ENCODE measurements around the gene CELF4. TPM values are rescaled to one million over a fixed set of nuclear protein-coding genes. Genes with fewer than 3 reads are reported as not detected.

CELF4 gene
- total and polyA plus RNA-seq, 2 of the 4 experiments (the other 2 are of a cell fraction), result not detected

GRCh38 chr18:37309059-37309458, 256.5 kb downstream of the CELF4 start:
- Histone ChIP-seq H3K23ac (ENCODE audit: low read depth, low read length) (no peak overlapping the region), H4K5ac (ENCODE audit: low read depth, low read length) (no peak overlapping the region), H3K4ac (ENCODE audit: low read depth, low read length) (no peak overlapping the region), H2BK120ac (ENCODE audit: low read depth, low read length) (no peak overlapping the region), H3K36me3 (ENCODE audit: control insufficient read depth, insufficient read depth, low read length) (no peaks in the 10 kb centered on the region), H3K4me3 (ENCODE audit: insufficient read depth, low read depth, low read length) (no peak overlapping the region), H3K4me1 (ENCODE audit: control insufficient read depth, insufficient read depth, low read length) (no peaks in the 10 kb centered on the region), H3K4me2 (ENCODE audit: low read depth, low read length) (no peak overlapping the region), H4K91ac (ENCODE audit: insufficient read depth, low read depth, low read length) (no peak overlapping the region), H3K27me3 (ENCODE audit: control insufficient read depth, insufficient read depth, low read length) (peaks cover 8% of the 10 kb centered on the region; the same call in 1 of the 2 replicates), H3K56ac (ENCODE audit: extremely low read depth, insufficient read depth, low read length) (no peak overlapping the region), H2BK5ac (ENCODE audit: low read depth, low read length, poor library complexity, severe bottlenecking) (no peak overlapping the region), H3K14ac (replicated peaks; ENCODE audit: low read depth, low read length) (no peak overlapping the region), H2AK9ac (replicated peaks; ENCODE audit: low read depth, low read length, poor library complexity) (no peak overlapping the region), H2AK5ac (ENCODE audit: low read depth, low read length) (no peak overlapping the region), H4K20me1 (ENCODE audit: insufficient read depth, low read length) (no peaks in the 10 kb centered on the region), H3K79me1 (ENCODE audit: low read depth in 1 of 2, low read length in 2 of 2) (no peaks in the 10 kb centered on the region), H3K18ac (ENCODE audit: low read depth, low read length) (no peak overlapping the region), H3K9ac (ENCODE audit: low read depth, low read length) (no peak overlapping the region), H3K27ac (ENCODE audit: insufficient read depth, low read length) (no peak overlapping the region), H3K9me3 (ENCODE audit: control insufficient read depth, insufficient read depth, low read length) (no peaks in the 10 kb centered on the region), H2BK20ac (ENCODE audit: low read depth, low read length) (no peak overlapping the region), H2BK15ac (ENCODE audit: low read depth, low read length) (no peak overlapping the region), H3K9me1 (ENCODE audit: insufficient read depth, low read length) (no peaks in the 10 kb centered on the region), H4K8ac (ENCODE audit: low read depth in 2 of 2, low read length in 2 of 2) (no peak overlapping the region), H2AFZ (replicated peaks; ENCODE audit: low read length, poor library complexity) (no peak overlapping the region)
- POLR2A ChIA-PET (ENCODE audit: unreplicated experiment), result no interaction called here
- no TSS peak for BruUV-seq (replicated peaks)
- in situ Hi-C loops (cut with MboI; ENCODE audit: low sequenced_read_pairs), result no loop called here
- no CpG with 5 or more reads among the region's 1 CpG for WGBS, 2 experiments (ENCODE audit: extremely low coverage in 2 of 2, insufficient read length in 1 of 2)
- intact Hi-C loops (cut with micrococcal nuclease), result no loop called here
- dilution Hi-C loops (cut with HindIII; ENCODE audit: low sequenced_read_pairs, unreplicated experiment), result no loop called here
- no peak for ATAC-seq (ENCODE audit: low read depth)
- TF ChIP-seq NFE2L2 (IDR thresholded peaks at IDR 0.05; ENCODE audit: low read depth, low read length), result no peak
- TF ChIP-seq ELK1 (IDR thresholded peaks at IDR 0.05; ENCODE audit: borderline replicate concordance, low read depth, low read length), result no peak
- no peak for TF ChIP-seq MAFK (IDR thresholded peaks at IDR 0.05; ENCODE audit: low read depth, low read length)
- TF ChIP-seq MXI1 (IDR thresholded peaks at IDR 0.05; ENCODE audit: borderline replicate concordance, low read depth, low read length), result no peak
- no peak for TF ChIP-seq RCOR1 (IDR thresholded peaks at IDR 0.05; ENCODE audit: insufficient replicate concordance, low read length)
- CTCF ChIA-PET, result interaction anchor here (0.6 kb wide), 1 partner anchor 429 kb away, joined by 4 read pairs; no protein-coding TSS in a partner anchor
- no peak for DNase-seq
